Sigmoid colon (tissue), 4 donors: ENCODE data around the gene LMO3.

ENCODE experiments used
- EP300 ChIP-seq, 4 donors: sonication (generic); formaldehyde crosslinking; IDR thresholded peaks; one replicate each; pipeline ENCODE4 v1.6.1; 2017; ENCODE audit warnings: antibody characterized with exemption in 4 of 4
- POLR2A ChIP-seq, 2 donors: fragments of 450-650 bp; IDR thresholded peaks; one replicate each; pipeline ENCODE4 v1.6.1; 2016; ENCODE audit warnings: antibody characterized with exemption in 2 of 2, mild to moderate bottlenecking in 2 of 2, moderate library complexity in 2 of 2
- POLR2AphosphoS5 ChIP-seq, 4 donors: sonication (generic); formaldehyde crosslinking; IDR thresholded peaks; one replicate each; pipeline ENCODE4 v1.6.1; 2017; ENCODE audit warnings: antibody characterized with exemption in 4 of 4
- TF ChIP-seq, protein P1 (sequence below), 4 experiments: fragments of 450-650 bp in 3 of 4; fragments of 200-600 bp in 1 of 4; IDR thresholded peaks; one replicate each; pipeline ENCODE4 v1.5.1; 2016 to 2019; ENCODE audit warnings: antibody characterized with exemption in 4 of 4, mild to moderate bottlenecking in 3 of 4, moderate library complexity in 2 of 4

DNA sequence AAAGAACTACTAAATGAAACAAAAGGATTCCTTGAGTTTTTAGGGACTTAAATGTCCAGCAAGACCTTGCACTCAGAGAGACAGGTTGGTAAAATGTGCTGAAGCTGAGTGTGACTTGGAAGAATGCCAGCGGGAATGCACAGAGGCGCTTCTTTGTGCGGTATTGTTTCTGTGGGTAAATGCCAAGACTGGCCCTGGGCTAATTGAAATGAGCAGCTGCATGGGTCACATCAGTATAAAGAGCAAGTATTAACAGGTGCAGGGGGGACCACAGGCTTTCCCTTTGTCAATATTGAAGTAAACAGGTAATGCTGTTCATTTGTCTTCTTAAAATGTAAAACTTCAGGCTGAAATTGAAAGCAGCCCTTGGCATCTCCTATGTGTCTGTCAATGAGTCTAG lies 74.3 kb downstream of the LMO3 start:
- TF ChIP-seq POLR2A (IDR thresholded peaks at IDR 0.05) (no peak), EP300 (IDR thresholded peaks at IDR 0.05) (no peak), POLR2AphosphoS5 (IDR thresholded peaks at IDR 0.05) (no peak)
- TF ChIP-seq, protein P1, sequence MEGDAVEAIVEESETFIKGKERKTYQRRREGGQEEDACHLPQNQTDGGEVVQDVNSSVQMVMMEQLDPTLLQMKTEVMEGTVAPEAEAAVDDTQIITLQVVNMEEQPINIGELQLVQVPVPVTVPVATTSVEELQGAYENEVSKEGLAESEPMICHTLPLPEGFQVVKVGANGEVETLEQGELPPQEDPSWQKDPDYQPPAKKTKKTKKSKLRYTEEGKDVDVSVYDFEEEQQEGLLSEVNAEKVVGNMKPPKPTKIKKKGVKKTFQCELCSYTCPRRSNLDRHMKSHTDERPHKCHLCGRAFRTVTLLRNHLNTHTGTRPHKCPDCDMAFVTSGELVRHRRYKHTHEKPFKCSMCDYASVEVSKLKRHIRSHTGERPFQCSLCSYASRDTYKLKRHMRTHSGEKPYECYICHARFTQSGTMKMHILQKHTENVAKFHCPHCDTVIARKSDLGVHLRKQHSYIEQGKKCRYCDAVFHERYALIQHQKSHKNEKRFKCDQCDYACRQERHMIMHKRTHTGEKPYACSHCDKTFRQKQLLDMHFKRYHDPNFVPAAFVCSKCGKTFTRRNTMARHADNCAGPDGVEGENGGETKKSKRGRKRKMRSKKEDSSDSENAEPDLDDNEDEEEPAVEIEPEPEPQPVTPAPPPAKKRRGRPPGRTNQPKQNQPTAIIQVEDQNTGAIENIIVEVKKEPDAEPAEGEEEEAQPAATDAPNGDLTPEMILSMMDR (IDR thresholded peaks at IDR 0.05) = no peak
